ENCODE results near the gene BLTP2. TPM values are rescaled to one million over a fixed set of nuclear protein-coding genes. Genes with fewer than 3 reads are reported as not detected.

The BLTP2 gene
- total RNA-seq, 2 donors from 2014 or later, result 114 to 202 TPM

DNA sequence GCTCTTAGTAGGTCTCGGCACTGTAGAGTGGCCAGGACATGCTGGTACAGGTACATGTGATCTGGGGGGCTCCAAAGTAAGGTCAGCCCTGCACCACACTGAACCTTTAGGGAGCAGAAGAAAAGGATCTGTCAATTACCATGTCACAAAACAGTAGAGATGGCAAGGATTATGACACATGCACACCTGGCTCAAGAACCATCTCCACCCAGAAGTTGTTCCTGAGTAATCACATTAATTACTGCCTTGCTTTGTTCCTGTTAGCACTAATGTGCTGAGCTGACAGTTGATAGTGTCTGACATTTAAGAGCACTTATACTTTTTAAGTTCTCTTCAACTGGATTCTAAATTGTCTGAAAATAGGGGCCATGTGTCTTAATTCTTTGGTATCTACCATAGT, 9.5 kb downstream of the BLTP2 start:
- H3K36me3 ChIP-seq, result peaks cover 23% of the 10 kb centered on the region
- intact Hi-C loops (cut with DNase I), result no loop called here

DNA sequence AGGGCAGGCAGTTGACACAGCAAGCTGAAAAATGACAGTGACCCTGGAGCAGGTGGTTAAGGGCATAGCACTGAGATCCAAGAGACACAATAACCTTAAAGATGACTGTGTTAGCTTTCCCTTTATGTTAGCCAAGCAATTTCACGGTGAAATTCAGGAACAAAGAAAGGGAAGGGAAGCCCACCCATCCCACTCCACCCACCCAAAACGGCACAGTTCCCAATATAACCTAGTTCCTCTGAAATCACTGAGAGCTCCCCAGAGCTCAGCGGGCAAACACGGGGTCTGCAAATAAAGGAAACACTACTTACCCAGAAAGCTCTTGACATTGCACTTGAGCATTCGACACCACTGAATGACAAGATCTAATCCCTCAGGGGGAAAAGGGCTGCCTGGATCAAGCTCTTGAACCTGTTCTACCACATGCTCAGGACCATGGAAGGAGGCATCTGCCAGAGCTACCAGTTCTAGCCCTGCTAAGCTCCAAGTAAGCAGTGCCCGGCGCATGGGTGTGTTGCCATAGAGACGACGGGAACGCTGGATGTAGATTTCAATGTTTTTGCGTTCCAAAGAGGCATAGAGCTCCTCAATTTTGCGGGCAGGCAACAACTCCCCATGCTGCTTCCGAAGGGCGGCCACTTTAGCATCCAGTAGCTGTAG, 10.6 kb downstream of the BLTP2 start:
- Histone ChIP-seq H3K36me3 (peaks cover 23% of the 10 kb centered on the region), H3K9ac (ENCODE audit: low read depth in 2 of 2, low read length in 2 of 2) (no peak overlapping the region), H3K4me1 (no peaks in the 10 kb centered on the region), H3K27me3 (no peaks in the 10 kb centered on the region), H3K27ac (no peak overlapping the region), H3K4me3 (no peak overlapping the region), H3K9me3 (no peaks in the 10 kb centered on the region)
- no peak for DNase-seq
- intact Hi-C loops (cut with DNase I), result no loop called here
- TF ChIP-seq, protein P1, sequence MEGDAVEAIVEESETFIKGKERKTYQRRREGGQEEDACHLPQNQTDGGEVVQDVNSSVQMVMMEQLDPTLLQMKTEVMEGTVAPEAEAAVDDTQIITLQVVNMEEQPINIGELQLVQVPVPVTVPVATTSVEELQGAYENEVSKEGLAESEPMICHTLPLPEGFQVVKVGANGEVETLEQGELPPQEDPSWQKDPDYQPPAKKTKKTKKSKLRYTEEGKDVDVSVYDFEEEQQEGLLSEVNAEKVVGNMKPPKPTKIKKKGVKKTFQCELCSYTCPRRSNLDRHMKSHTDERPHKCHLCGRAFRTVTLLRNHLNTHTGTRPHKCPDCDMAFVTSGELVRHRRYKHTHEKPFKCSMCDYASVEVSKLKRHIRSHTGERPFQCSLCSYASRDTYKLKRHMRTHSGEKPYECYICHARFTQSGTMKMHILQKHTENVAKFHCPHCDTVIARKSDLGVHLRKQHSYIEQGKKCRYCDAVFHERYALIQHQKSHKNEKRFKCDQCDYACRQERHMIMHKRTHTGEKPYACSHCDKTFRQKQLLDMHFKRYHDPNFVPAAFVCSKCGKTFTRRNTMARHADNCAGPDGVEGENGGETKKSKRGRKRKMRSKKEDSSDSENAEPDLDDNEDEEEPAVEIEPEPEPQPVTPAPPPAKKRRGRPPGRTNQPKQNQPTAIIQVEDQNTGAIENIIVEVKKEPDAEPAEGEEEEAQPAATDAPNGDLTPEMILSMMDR (IDR thresholded peaks at IDR 0.05), result no peak

More for the DNA sequence above, 9.5 kb downstream of the BLTP2 start:
- H3K9me3 ChIP-seq, result no peaks in the 10 kb centered on the region
- no peak overlapping the region for H3K4me3 ChIP-seq
- no peak for DNase-seq
- TF ChIP-seq, protein P1 (IDR thresholded peaks at IDR 0.05), result no peak
- H3K27me3 ChIP-seq, result no peaks in the 10 kb centered on the region
- no peaks in the 10 kb centered on the region for H3K4me1 ChIP-seq
- no peak overlapping the region for H3K27ac ChIP-seq
- no peak overlapping the region for H3K9ac ChIP-seq (ENCODE audit: low read depth in 2 of 2, low read length in 2 of 2)

DNA sequence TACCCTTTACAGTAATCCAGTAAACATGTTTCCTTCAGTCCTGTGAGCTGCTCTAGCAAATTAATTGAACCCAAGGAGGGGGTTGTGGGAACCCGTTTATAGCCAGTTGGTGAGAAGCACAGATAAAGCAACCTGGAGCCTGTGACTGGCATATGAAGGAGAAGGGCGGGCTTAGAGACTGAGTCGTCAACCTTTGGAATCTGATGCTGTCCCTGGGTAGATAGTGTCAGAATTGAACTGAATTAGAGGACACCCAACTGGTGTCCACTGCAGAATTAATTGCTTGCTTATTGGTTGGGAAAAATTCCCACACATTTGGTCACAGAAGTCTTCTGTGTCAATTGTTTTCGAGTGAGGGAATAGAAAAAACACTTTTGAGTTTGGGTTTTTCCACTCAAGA, 18.1 kb downstream of the BLTP2 start:
- H3K4me3 ChIP-seq, result no peak overlapping the region
- no peak overlapping the region for H3K27ac ChIP-seq
- intact Hi-C loops (cut with DNase I), result no loop called here
- no peaks in the 10 kb centered on the region for H3K9me3 ChIP-seq
- TF ChIP-seq, protein P1 (IDR thresholded peaks at IDR 0.05), result no peak
- peaks cover 14% of the 10 kb centered on the region for H3K36me3 ChIP-seq
- no peak overlapping the region for H3K9ac ChIP-seq (ENCODE audit: low read depth in 2 of 2, low read length in 2 of 2)
- H3K4me1 ChIP-seq, result no peaks in the 10 kb centered on the region
- H3K27me3 ChIP-seq, result no peaks in the 10 kb centered on the region
- no peak for DNase-seq

DNA sequence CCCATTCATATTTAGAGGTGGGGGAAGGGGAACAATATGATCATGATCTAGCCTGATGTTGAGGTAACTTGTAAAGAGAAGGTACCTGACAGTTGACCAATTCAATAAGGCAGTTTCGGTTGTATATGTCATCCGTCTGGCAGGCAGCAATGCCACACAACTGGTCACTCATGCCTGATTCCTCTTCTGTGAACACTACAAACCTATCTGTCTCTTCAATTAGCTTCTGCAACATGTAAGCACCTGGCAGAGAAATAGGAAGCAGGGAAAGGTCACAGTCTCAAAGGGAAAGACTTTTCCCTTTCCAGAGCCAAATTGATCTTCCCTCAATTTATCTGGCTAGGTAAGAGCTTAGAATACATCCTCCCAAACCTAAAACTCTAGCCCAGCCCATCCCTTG, 20.8 kb downstream of the BLTP2 start:
- Histone ChIP-seq H3K27ac (no peak overlapping the region), H3K27me3 (no peaks in the 10 kb centered on the region), H3K36me3 (peaks cover 29% of the 10 kb centered on the region), H3K9me3 (no peaks in the 10 kb centered on the region), H3K4me3 (no peak overlapping the region), H3K4me1 (no peaks in the 10 kb centered on the region), H3K9ac (ENCODE audit: low read depth in 2 of 2, low read length in 2 of 2) (no peak overlapping the region)
- DNase-seq, result no peak
- TF ChIP-seq, protein P1 (IDR thresholded peaks at IDR 0.05), result no peak
- intact Hi-C loops (cut with DNase I), result no loop called here

DNA sequence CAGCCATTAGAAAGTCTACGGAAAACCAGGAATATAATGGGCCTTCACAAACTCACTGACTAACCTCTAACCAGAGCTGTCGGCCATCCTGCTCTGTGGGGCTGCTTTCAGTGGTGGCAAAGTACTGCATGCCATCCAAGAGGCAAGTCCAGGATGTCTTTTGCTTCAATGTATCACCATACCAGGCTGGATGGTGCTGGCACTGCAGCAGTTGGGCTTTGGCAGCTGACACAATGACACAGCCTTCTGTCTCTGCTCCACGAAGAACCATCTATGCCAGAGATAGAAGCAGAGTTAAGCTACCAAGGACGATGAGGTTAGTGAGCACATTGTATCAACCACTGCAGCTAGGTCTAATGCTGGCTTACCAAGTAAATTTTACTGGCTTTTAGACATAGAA, 21.3 kb downstream of the BLTP2 start:
- intact Hi-C loops (cut with DNase I), result no loop called here
- H3K9ac ChIP-seq (ENCODE audit: low read depth in 2 of 2, low read length in 2 of 2), result no peak overlapping the region
- peaks cover 29% of the 10 kb centered on the region for H3K36me3 ChIP-seq

More for the DNA sequence above, 21.3 kb downstream of the BLTP2 start:
- TF ChIP-seq, protein P1 (IDR thresholded peaks at IDR 0.05), result no peak
- H3K9me3 ChIP-seq, result no peaks in the 10 kb centered on the region
- no peaks in the 10 kb centered on the region for H3K27me3 ChIP-seq
- no peak for DNase-seq
- H3K27ac ChIP-seq, result no peak overlapping the region
- H3K4me3 ChIP-seq, result no peak overlapping the region
- no peaks in the 10 kb centered on the region for H3K4me1 ChIP-seq
